ENCODE data around the gene MRPL46. TPM values are rescaled to one million over a fixed set of nuclear protein-coding genes. Genes with fewer than 3 reads are reported as not detected.

Gene MRPL46
- total RNA-seq, 3 donors from 2014 or later: 19.0 to 25.0 (median 20.8) TPM

DNA sequence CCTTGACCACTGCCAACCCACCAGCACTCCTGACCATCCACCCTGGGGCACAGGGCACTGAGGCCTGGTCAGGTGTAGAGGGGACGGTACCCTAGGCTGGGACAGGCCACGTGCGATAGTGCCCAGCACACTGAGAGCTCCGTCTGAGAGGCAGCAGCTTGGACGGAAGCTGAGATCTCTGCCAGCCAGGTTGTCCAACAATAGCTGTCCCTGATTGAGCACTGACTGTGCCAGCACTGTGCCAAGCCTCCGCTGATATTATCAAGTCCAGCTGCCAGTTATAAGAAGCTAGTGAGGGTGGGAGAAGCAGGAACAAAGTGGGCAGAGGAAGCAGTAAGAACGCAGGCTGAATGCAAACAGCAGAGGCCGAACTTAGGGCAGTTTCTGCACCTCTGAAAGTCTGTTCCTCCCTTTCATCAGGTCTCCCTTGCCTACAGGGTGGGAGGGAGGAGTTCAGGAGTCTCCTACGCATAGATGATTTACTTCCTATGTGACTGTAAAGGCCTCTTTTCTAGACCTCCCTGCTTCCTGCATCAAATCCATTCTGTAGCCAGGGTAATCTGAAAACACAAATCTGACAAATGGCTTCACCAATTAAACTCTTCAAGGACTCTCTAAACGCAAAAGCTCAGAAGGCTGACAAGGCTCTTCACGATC lies 30.0 kb upstream of the MRPL46 start:
- Histone ChIP-seq H3K27me3 (no peaks in the 10 kb centered on the region), H3K9me3 (no peaks in the 10 kb centered on the region), H3K36me3 (no peaks in the 10 kb centered on the region), H3K4me1 (no peaks in the 10 kb centered on the region), H3K4me3 (no peak overlapping the region), H3K27ac (no peak overlapping the region)
- intact Hi-C loops (cut with DNase I; ENCODE audit: low total_unique reads): no loop called here
- DNase-seq (ENCODE audit: low spot score in 2 of 2): no peak
- TF ChIP-seq POLR2AphosphoS5 (IDR thresholded peaks at IDR 0.05) (no peak), POLR2A (IDR thresholded peaks at IDR 0.05) (no peak)
- TF ChIP-seq, protein P1, sequence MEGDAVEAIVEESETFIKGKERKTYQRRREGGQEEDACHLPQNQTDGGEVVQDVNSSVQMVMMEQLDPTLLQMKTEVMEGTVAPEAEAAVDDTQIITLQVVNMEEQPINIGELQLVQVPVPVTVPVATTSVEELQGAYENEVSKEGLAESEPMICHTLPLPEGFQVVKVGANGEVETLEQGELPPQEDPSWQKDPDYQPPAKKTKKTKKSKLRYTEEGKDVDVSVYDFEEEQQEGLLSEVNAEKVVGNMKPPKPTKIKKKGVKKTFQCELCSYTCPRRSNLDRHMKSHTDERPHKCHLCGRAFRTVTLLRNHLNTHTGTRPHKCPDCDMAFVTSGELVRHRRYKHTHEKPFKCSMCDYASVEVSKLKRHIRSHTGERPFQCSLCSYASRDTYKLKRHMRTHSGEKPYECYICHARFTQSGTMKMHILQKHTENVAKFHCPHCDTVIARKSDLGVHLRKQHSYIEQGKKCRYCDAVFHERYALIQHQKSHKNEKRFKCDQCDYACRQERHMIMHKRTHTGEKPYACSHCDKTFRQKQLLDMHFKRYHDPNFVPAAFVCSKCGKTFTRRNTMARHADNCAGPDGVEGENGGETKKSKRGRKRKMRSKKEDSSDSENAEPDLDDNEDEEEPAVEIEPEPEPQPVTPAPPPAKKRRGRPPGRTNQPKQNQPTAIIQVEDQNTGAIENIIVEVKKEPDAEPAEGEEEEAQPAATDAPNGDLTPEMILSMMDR (IDR thresholded peaks at IDR 0.05): no peak

DNA sequence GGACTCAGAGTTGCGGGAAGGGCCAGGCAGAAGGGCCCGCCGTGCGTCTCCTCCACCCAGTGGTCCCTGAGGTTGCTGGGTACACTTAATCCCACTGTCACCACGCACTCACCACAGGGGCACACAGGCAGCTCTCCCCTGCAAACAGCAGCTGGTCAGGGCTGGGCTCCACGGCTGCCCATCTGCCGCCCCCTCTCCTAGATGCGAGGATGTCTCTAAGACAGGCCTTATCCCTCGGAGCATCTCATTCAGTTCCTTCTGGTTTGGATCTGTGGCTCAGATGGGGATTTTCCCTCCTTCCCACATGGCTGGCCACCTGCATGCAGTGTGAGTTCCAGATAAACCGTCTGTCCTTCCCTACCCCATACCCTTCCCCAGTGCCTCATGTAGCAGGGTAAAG lies 26.7 kb upstream of the MRPL46 start:
- intact Hi-C loops (cut with DNase I; ENCODE audit: low total_unique reads): no loop called here
- Histone ChIP-seq H3K4me1 (no peaks in the 10 kb centered on the region), H3K4me3 (no peak overlapping the region), H3K27ac (no peak overlapping the region), H3K36me3 (no peaks in the 10 kb centered on the region), H3K9me3 (no peaks in the 10 kb centered on the region), H3K27me3 (no peaks in the 10 kb centered on the region)
- TF ChIP-seq, protein P1 (IDR thresholded peaks at IDR 0.05): no peak
- TF ChIP-seq POLR2AphosphoS5 (IDR thresholded peaks at IDR 0.05): no peak
- DNase-seq (ENCODE audit: low spot score in 2 of 2): no peak

DNA sequence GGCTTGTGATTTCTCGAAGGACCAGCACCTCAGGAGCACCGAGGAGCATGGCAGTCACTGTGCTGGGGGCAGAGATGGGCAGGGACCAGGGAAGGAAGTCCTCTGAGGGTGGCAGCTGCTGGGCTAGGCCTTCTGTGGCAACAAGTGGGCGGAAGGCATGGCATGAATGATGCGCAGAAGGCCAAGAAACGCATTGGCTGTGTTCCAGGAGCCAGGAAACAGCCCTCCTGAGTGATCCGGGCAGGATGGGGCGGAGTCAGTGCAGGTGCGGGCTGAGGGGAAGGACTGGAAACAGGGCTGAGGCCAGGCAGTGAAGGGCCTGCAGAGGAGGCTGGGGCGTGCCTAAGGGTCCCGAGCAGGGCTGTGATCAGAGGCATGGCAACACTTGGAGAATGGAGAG lies 24.0 kb upstream of the MRPL46 start:
- no peak overlapping the region for H3K27ac ChIP-seq
- no peaks in the 10 kb centered on the region for H3K9me3 ChIP-seq
- H3K36me3 ChIP-seq: no peaks in the 10 kb centered on the region
- no peak for DNase-seq (ENCODE audit: low spot score in 2 of 2)
- no peaks in the 10 kb centered on the region for H3K4me1 ChIP-seq
- intact Hi-C loops (cut with DNase I; ENCODE audit: low total_unique reads): no loop called here
- TF ChIP-seq POLR2AphosphoS5 (IDR thresholded peaks at IDR 0.05) (no peak), POLR2A (IDR thresholded peaks at IDR 0.05) (no peak)
- TF ChIP-seq, protein P1 (IDR thresholded peaks at IDR 0.05): no peak
- no peak overlapping the region for H3K4me3 ChIP-seq
- no peaks in the 10 kb centered on the region for H3K27me3 ChIP-seq

DNA sequence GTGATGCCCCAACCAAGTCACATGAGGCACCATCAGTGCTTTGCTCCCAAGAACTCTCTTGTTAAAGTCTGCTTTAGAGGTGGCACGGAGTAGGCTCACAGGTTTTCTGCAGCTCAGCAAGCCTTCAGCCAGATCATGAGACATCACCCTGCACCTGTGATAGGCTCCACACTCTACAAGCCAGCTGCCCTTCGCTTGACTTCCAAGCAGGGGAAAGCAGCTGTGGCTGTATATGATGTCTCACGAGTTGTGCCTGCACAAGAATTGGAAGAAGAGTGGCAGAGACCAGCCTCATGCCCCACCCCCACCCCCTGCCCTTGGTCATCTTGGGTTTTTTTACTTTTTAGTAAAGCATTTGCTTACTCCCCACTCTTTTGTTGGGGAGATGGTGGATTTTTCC lies 22.8 kb upstream of the MRPL46 start:
- TF ChIP-seq, protein P1 (IDR thresholded peaks at IDR 0.05): no peak
- TF ChIP-seq POLR2A (IDR thresholded peaks at IDR 0.05): no peak
- no peak for TF ChIP-seq POLR2AphosphoS5 (IDR thresholded peaks at IDR 0.05)
- intact Hi-C loops (cut with DNase I; ENCODE audit: low total_unique reads): no loop called here

DNA sequence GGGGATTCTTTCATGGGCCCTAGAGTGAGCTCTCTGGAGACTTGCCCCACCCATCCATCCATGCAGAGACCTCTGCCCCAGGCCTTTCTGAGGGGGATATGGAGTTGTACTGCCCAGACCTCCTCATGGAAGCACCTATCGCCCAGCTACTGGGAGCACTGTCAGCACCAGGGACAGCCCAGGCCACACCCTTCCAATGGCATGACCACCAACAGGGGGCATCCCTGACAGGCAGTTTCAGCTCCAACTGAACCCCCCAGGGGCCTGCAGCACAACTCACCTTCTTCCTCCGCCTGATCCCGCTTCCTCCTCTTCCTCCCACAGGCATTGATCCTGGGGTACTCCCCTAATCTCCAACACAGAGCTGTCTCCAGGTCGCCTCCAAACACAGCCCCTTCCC lies 22.1 kb upstream of the MRPL46 start:
- Histone ChIP-seq H3K27ac (no peak overlapping the region), H3K4me1 (no peaks in the 10 kb centered on the region), H3K27me3 (no peaks in the 10 kb centered on the region), H3K36me3 (no peaks in the 10 kb centered on the region), H3K4me3 (no peak overlapping the region), H3K9me3 (no peaks in the 10 kb centered on the region)
- DNase-seq (ENCODE audit: low spot score in 2 of 2): no peak
- intact Hi-C loops (cut with DNase I; ENCODE audit: low total_unique reads): no loop called here
- no peak for TF ChIP-seq POLR2AphosphoS5 (IDR thresholded peaks at IDR 0.05)
- TF ChIP-seq, protein P1 (IDR thresholded peaks at IDR 0.05): no peak
- TF ChIP-seq POLR2A (IDR thresholded peaks at IDR 0.05): no peak

More for the DNA sequence above, 22.8 kb upstream of the MRPL46 start:
- Histone ChIP-seq H3K9me3 (no peaks in the 10 kb centered on the region), H3K27ac (no peak overlapping the region), H3K27me3 (no peaks in the 10 kb centered on the region), H3K4me1 (no peaks in the 10 kb centered on the region), H3K4me3 (no peak overlapping the region), H3K36me3 (no peaks in the 10 kb centered on the region)
- DNase-seq (ENCODE audit: low spot score in 2 of 2): no peak

Data from breast epithelium (tissue), 4 donors.